Esophagus muscularis mucosa (tissue), 4 donors: ENCODE data around the gene TIMM22. TPM values are rescaled to one million over a fixed set of nuclear protein-coding genes. Genes with fewer than 3 reads are reported as not detected.
A peak's percentile ranks its signal among the peaks of the same experiment; 100 is the strongest.

Experiments used
- DNase-seq: peaks from one replicate; pipeline ENCODE4 v3.0.0-alpha.2; 2017; ENCODE audit errors: extremely low spot score
- H3K27ac ChIP-seq, 4 donors: fragments of 200-600 bp; sonication (generic); replicated peaks in 1 of 4; 1 replicate in 3 of 4; 2 replicates in 1 of 4; pipeline ENCODE4 v1.5.1; 2016 to 2019; ENCODE audit warnings: mild to moderate bottlenecking in 1 of 4
- H3K27me3 ChIP-seq, 4 donors: fragments of 200-600 bp; sonication (generic); one replicate each; pipeline versions ENCODE4 v1.5.1 to v1.6.0; 2016 to 2019
- H3K36me3 ChIP-seq, 4 donors: fragments of 200-600 bp; sonication (generic); one replicate each; pipeline ENCODE4 v1.5.1; 2016 to 2019
- H3K4me1 ChIP-seq, 4 donors: fragments of 200-600 bp; sonication (generic); one replicate each; pipeline ENCODE4 v1.5.1; 2016 to 2019
- H3K4me3 ChIP-seq, 4 donors: fragments of 200-600 bp; sonication (generic); 1 replicate in 2 of 4; 2 replicates in 2 of 4; pipeline ENCODE4 v1.5.1; 2016 to 2019; ENCODE audit warnings: mild to moderate bottlenecking in 4 of 4, moderate library complexity in 1 of 4
- H3K9me3 ChIP-seq, 4 donors: fragments of 200-600 bp; sonication (generic); 1 replicate in 3 of 4; 2 replicates in 1 of 4; pipeline ENCODE4 v1.5.1; 2016 to 2019
- CTCF ChIP-seq, 3 experiments: fragments of 200-600 bp in 2 of 3; fragments of 450-650 bp in 1 of 3; sonication (generic) in 2 of 3; IDR thresholded peaks; one replicate each; pipeline ENCODE4 v1.5.1; 2017 to 2019; ENCODE audit warnings: antibody characterized with exemption in 3 of 3, mild to moderate bottlenecking in 2 of 3, moderate library complexity in 1 of 3
- EP300 ChIP-seq: sonication (generic); formaldehyde crosslinking; IDR thresholded peaks from one replicate; pipeline ENCODE4 v1.6.1; 2017; ENCODE audit warnings: antibody characterized with exemption
- POLR2A ChIP-seq: fragments of 450-650 bp; IDR thresholded peaks from one replicate; pipeline ENCODE4 v1.6.1; 2017; ENCODE audit warnings: antibody characterized with exemption, moderate library complexity, mild to moderate bottlenecking, low read depth
- POLR2AphosphoS5 ChIP-seq, 2 donors: sonication (generic); formaldehyde crosslinking; IDR thresholded peaks; one replicate each; pipeline ENCODE4 v1.6.1; 2017; ENCODE audit warnings: antibody characterized with exemption in 2 of 2
- WGBS: methylation state at CpG from one replicate; pipeline ENCODE4 v1.1.5; 2018; 5-methylcytosine and 5-hydroxymethylcytosine counted together
- intact Hi-C: fragments of 100-400 bp; cut with DNase I; formaldehyde crosslinking; loops from one replicate; pipeline ENCODE4 v1.15.1; 2023
- total RNA-seq, 4 donors: library from RNA; depleted of rRNA; stranded (reverse); fragments of >200 nt; gene quantifications; one replicate each; pipeline versions ENCODE4 v1.1.0 to v1.2.1, GENCODE V29; 2016

Gene TIMM22
- total RNA-seq, 4 donors from 2014 or later, result 14.1 to 17.9 (median 15.8) TPM

GRCh38 chr17:981292-981658 lies 15.7 kb upstream of the TIMM22 start:
- TF ChIP-seq EP300 (no peak), POLR2AphosphoS5 (IDR thresholded peaks at IDR 0.05) (no peak)
- peak overlapping the region in 1 of 4 donors; percentile 94 for H3K27ac ChIP-seq
- H3K36me3 ChIP-seq, result no peaks in the 10 kb centered on the region
- intact Hi-C loops, result loop anchor here (1.0 kb wide), 1 partner anchor 187 kb away; no protein-coding TSS in a partner anchor
- 34% methylated on average over 10 of the region's 10 CpGs for WGBS
- H3K4me1 ChIP-seq, result peaks cover 20 to 42% (median 41%) of the 10 kb centered on the region in 4 donors
- no peak overlapping the region for H3K4me3 ChIP-seq
- no peak for DNase-seq
- H3K9me3 ChIP-seq, result no peaks in the 10 kb centered on the region
- H3K27me3 ChIP-seq, result no peaks in the 10 kb centered on the region

- Histone ChIP-seq H3K4me3 (no peak overlapping the region), H3K36me3 (no peaks in the 10 kb centered on the region), H3K9me3 (no peaks in the 10 kb centered on the region), H3K27ac (no peak overlapping the region), H3K27me3 (no peaks in the 10 kb centered on the region), H3K4me1 (peaks cover 7 to 16% (median 15%) of the 10 kb centered on the region in 4 donors)
- 33% methylated on average over 3 of the region's 3 CpGs for WGBS
- TF ChIP-seq POLR2AphosphoS5 (IDR thresholded peaks at IDR 0.05) (no peak), CTCF (IDR thresholded peaks at IDR 0.05) (no peak), POLR2A (no peak), EP300 (no peak)
- intact Hi-C loops, result no loop called here
- no peak for DNase-seq
These were observed 13.0 kb upstream of the TIMM22 start for GRCh38 chr17:983921-984320.

- DNase-seq, result no peak
- TF ChIP-seq CTCF (IDR thresholded peaks at IDR 0.05), result no peak
- TF ChIP-seq POLR2A, result no peak
- TF ChIP-seq POLR2AphosphoS5 (IDR thresholded peaks at IDR 0.05), result no peak
- TF ChIP-seq EP300, result no peak
- no peaks in the 10 kb centered on the region for H3K27me3 ChIP-seq
- H3K9me3 ChIP-seq, result no peaks in the 10 kb centered on the region
- H3K36me3 ChIP-seq, result no peaks in the 10 kb centered on the region
- no peak overlapping the region for H3K4me3 ChIP-seq
- intact Hi-C loops, result no loop called here
- WGBS, result 89% methylated on average over 3 of the region's 6 CpGs
- peaks cover 0 to under 1% (median 0%) of the 10 kb centered on the region in 4 donors for H3K4me1 ChIP-seq
- no peak overlapping the region for H3K27ac ChIP-seq
These were observed 10.5 kb upstream of the TIMM22 start for GRCh38 chr17:986322-986929.

- no peak overlapping the region for H3K27ac ChIP-seq
- WGBS, result 92% methylated on average over 15 of the region's 15 CpGs
- DNase-seq, result no peak
- intact Hi-C loops, result no loop called here
- no peak overlapping the region for H3K4me3 ChIP-seq
- H3K27me3 ChIP-seq, result no peaks in the 10 kb centered on the region
- no peaks in the 10 kb centered on the region for H3K9me3 ChIP-seq
- no peaks in the 10 kb centered on the region for H3K36me3 ChIP-seq
- H3K4me1 ChIP-seq, result no peaks in the 10 kb centered on the region
- TF ChIP-seq CTCF (IDR thresholded peaks at IDR 0.05), result no peak
- no peak for TF ChIP-seq POLR2A
- TF ChIP-seq EP300, result no peak
- TF ChIP-seq POLR2AphosphoS5 (IDR thresholded peaks at IDR 0.05), result no peak
These were observed 9.0 kb upstream of the TIMM22 start for GRCh38 chr17:987931-988330.

- Histone ChIP-seq H3K27me3 (no peaks in the 10 kb centered on the region), H3K9me3 (no peaks in the 10 kb centered on the region), H3K4me1 (no peaks in the 10 kb centered on the region), H3K27ac (no peak overlapping the region), H3K4me3 (no peak overlapping the region), H3K36me3 (no peaks in the 10 kb centered on the region)
- TF ChIP-seq POLR2A (no peak), CTCF (IDR thresholded peaks at IDR 0.05) (no peak), POLR2AphosphoS5 (IDR thresholded peaks at IDR 0.05) (no peak), EP300 (no peak)
- intact Hi-C loops, result no loop called here
- no peak for DNase-seq
- WGBS, result 85% methylated on average over 11 of the region's 11 CpGs
These were observed 8.4 kb upstream of the TIMM22 start for GRCh38 chr17:988561-988960.
